ENCODE measurements around the gene MAPK14.

Gene MAPK14

DNA sequence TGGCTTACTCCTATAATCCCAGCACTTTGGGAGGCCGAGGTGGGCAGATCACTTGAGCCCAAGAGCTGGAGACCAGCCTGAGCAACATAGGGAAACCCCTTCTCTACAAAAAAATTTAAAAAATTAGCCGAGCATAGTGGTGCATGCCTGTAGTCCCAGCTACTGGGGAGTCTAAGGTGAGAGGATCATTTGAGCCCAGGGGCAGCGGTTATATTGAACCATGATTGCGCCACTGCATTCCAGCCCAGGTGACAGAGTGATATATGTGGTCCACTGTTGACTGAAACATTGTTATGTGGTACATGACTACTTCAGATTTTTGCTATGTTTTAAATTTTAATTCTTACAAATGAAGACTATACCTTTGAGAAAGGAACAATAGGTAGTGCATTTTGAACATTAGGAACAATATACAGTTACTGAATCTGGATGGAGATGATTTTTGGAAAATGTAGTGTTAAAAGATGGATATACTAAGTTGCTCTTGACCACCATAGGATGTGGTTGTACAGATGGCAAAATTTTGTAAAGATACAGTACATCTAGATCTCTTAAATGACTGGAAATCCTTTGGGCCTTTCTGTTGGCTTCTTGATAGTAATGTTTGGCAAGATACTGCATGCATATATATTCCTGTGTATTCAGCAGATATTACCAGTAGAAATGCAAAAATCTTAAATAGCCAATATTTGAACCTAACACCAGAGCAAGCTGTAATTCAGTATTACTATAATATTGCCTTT lies 35.9 kb downstream of the MAPK14 start:
- no peak overlapping the region for H3K9ac ChIP-seq (ENCODE audit: low read length)
- no peaks in the 10 kb centered on the region for H3K27me3 ChIP-seq (ENCODE audit: control insufficient read depth, insufficient read depth, low read length)
- peaks cover 9% of the 10 kb centered on the region for H3K4me1 ChIP-seq (ENCODE audit: control insufficient read depth, insufficient read depth, low read length)
- H3K4me3 ChIP-seq (ENCODE audit: low read length): no peak overlapping the region
- peaks cover 6% of the 10 kb centered on the region for H3K36me3 ChIP-seq (ENCODE audit: control insufficient read depth, insufficient read depth, low read length)
- H3K27ac ChIP-seq (ENCODE audit: low read depth, low read length): no peak overlapping the region

DNA sequence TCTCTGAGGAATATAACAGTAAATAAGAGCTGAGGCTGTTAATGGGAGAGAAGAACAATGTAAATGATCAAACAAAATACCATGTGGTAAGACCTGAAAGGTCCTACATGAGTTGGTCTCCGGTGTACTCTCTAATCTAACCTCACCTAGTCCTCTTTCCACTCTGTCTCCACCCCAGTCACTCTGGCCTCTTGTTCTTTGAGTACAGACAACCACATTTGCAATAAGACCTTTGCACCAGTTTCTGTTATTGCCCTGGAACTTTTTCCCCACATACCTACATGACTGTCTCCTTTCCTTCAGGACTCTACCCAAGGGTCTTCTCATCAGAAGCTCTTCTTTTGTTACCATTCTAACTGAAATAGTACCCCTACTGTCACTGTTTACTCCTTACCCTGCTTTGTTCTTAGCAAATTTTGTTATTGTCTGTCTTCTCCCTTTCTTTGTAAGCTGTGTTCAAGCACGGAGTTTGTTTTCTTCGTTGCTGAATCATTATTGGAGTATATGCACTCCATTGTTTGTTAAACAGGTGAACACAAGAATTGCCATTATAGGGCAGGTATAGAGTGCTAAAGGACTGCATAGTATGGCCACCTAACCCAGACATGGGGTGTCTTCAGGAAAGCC lies 37.3 kb downstream of the MAPK14 start:
- no peaks in the 10 kb centered on the region for H3K36me3 ChIP-seq (ENCODE audit: control insufficient read depth, insufficient read depth, low read length)
- no peak overlapping the region for H3K9ac ChIP-seq (ENCODE audit: low read length)
- no peak overlapping the region for H3K4me3 ChIP-seq (ENCODE audit: low read length)
- H3K27ac ChIP-seq (ENCODE audit: low read depth, low read length): no peak overlapping the region
- peaks cover 15% of the 10 kb centered on the region for H3K4me1 ChIP-seq (ENCODE audit: control insufficient read depth, insufficient read depth, low read length)
- H3K27me3 ChIP-seq (ENCODE audit: control insufficient read depth, insufficient read depth, low read length): no peaks in the 10 kb centered on the region

DNA sequence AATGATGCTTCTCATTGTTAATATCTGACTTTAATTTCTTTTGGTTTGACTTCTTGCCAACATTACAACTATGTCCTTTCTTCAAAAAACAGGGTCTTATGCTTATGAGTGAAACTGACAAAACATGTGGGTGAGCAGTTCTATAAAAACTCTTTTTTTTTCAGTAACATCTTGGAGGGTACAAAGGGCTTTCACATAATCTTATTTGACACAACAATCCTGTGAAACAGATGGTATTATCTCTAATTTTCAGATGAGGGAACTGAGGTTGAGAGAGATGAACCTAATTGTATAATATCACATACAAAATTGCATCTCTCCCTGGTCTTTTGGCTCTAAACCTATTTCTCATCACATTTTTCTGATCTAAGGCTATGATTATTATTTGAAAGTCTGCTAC lies 38.3 kb downstream of the MAPK14 start:
- Histone ChIP-seq H3K27me3 (ENCODE audit: control insufficient read depth, insufficient read depth, low read length) (no peaks in the 10 kb centered on the region), H3K9ac (ENCODE audit: low read length) (no peak overlapping the region), H3K27ac (ENCODE audit: low read depth, low read length) (no peak overlapping the region), H3K4me1 (ENCODE audit: control insufficient read depth, insufficient read depth, low read length) (peaks cover 15% of the 10 kb centered on the region), H3K36me3 (ENCODE audit: control insufficient read depth, insufficient read depth, low read length) (no peaks in the 10 kb centered on the region), H3K4me3 (ENCODE audit: low read length) (no peak overlapping the region)

DNA sequence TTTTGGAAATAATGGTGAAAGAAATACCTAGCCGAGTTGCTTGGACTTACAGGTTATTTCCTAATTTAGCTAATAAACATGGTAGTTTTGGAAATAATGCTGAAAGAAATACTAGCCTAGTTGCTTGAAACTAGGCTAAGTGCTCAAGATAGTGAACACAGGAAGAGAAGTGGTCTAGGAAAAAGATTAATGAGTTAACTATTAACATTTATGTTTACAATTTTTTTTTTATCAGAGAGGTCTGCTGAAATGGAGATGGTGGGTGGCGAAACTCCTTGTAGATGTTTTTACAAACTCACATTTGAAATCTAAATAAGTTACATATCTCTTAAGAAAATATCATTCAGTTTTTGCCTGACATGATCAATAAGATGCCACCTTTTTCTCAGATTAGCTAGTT lies 39.2 kb downstream of the MAPK14 start:
- Histone ChIP-seq H3K27me3 (ENCODE audit: control insufficient read depth, insufficient read depth, low read length) (no peaks in the 10 kb centered on the region), H3K9ac (ENCODE audit: low read length) (no peak overlapping the region), H3K27ac (ENCODE audit: low read depth, low read length) (no peak overlapping the region), H3K36me3 (ENCODE audit: control insufficient read depth, insufficient read depth, low read length) (no peaks in the 10 kb centered on the region), H3K4me3 (ENCODE audit: low read length) (no peak overlapping the region), H3K4me1 (ENCODE audit: control insufficient read depth, insufficient read depth, low read length) (peaks cover 15% of the 10 kb centered on the region)

DNA sequence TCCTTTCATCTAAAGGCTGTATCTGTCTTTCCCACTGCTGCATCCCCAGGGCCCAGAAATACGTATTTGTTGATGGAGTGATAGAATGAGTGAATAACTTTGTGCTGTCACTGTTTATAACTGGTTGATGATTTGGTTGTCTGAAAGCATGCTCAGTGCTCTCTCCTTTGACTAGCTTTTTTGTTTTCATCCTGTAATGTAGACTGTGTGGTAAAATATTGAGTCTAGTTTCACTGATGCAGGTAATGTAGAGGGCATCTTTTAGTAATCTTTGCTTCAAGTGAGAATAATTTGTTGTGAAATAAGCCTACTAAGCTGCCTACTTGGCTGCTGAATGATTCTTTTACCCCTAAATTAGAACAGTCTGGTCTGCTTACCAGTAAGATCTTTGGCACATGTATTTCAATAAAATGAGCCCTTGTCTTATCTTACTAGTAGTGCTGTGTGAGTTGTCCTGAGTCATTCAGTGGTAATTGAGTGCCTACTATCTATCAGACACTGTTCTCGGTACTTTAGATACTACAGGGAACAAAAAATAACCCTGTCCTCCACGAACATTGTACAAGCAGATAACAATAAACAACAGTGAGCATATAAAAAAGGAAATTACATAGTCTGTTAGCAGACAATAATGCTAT lies 39.9 kb downstream of the MAPK14 start:
- H3K27ac ChIP-seq (ENCODE audit: low read depth, low read length): no peak overlapping the region
- peaks cover 15% of the 10 kb centered on the region for H3K4me1 ChIP-seq (ENCODE audit: control insufficient read depth, insufficient read depth, low read length)
- H3K27me3 ChIP-seq (ENCODE audit: control insufficient read depth, insufficient read depth, low read length): no peaks in the 10 kb centered on the region
- no peak overlapping the region for H3K4me3 ChIP-seq (ENCODE audit: low read length)
- H3K36me3 ChIP-seq (ENCODE audit: control insufficient read depth, insufficient read depth, low read length): no peaks in the 10 kb centered on the region
- no peak overlapping the region for H3K9ac ChIP-seq (ENCODE audit: low read length)

DNA sequence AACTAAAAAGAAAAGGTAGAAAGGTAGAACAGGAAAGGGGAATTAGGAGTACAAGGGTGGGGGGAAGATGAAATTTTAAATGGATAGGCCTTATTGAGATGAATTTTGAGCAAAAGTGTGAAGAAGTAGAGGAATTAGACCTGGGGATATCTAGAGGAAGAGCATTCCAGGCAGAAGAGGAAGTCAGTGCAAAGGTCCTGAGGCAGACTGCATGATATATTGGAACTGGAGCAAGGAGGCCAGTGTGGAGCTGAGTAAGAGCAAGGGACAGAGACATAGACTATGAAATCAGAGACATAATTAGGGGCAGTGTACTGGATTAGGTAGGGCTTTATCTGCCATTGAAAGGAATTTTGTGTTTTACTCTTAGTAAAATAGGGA lies 40.4 kb downstream of the MAPK14 start:
- Histone ChIP-seq H3K4me1 (ENCODE audit: control insufficient read depth, insufficient read depth, low read length) (peaks cover 15% of the 10 kb centered on the region), H3K36me3 (ENCODE audit: control insufficient read depth, insufficient read depth, low read length) (no peaks in the 10 kb centered on the region)

DNA sequence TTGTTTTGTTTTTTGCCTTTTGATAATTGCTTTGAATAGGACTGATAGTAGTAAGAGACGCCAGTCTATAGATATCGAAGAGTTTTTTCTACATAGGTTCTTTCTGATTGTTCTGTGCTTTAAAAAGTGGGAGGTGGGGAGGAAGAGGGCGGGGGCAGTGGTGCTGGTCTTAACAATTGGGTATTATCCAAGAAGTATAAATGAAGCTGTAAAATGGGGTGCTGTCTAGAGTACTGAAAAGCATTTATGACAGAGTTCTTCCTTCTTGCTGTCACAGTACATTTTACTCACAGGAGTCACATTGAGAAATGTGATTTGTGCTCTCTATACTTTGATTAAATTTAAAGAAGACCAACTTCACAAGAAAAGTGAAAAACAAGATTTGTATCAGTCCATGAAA lies 41.0 kb downstream of the MAPK14 start:
- H3K9ac ChIP-seq (ENCODE audit: low read length): no peak overlapping the region
- H3K27ac ChIP-seq (ENCODE audit: low read depth, low read length): no peak overlapping the region
- H3K4me1 ChIP-seq (ENCODE audit: control insufficient read depth, insufficient read depth, low read length): peaks cover 15% of the 10 kb centered on the region
- H3K4me3 ChIP-seq (ENCODE audit: low read length): no peak overlapping the region
- no peaks in the 10 kb centered on the region for H3K27me3 ChIP-seq (ENCODE audit: control insufficient read depth, insufficient read depth, low read length)
- H3K36me3 ChIP-seq (ENCODE audit: control insufficient read depth, insufficient read depth, low read length): no peaks in the 10 kb centered on the region

More for the DNA sequence above, 40.4 kb downstream of the MAPK14 start:
- Histone ChIP-seq H3K27ac (ENCODE audit: low read depth, low read length) (no peak overlapping the region), H3K27me3 (ENCODE audit: control insufficient read depth, insufficient read depth, low read length) (no peaks in the 10 kb centered on the region), H3K9ac (ENCODE audit: low read length) (no peak overlapping the region), H3K4me3 (ENCODE audit: low read length) (no peak overlapping the region)

DNA sequence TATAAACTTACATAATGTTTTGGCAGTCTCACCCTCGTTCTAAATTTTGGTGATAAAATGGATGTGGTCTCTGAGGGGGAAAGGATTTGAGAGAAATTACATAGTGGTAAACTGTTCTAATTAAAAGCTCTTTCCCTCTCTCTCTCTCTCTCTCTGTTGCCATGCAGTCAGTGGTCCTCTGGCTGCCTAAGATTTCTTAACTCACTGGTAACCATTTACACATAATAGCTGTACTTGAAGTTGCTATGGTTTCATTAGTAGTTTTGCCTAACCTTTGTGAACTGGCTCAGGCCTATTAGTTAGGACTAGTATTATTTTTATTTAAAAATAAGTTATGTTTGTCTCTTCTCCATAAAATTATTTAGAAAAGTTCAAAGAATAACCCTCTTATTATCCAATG lies 42.0 kb downstream of the MAPK14 start:
- Histone ChIP-seq H3K27me3 (ENCODE audit: control insufficient read depth, insufficient read depth, low read length) (no peaks in the 10 kb centered on the region), H3K4me1 (ENCODE audit: control insufficient read depth, insufficient read depth, low read length) (peaks cover 15% of the 10 kb centered on the region), H3K27ac (ENCODE audit: low read depth, low read length) (no peak overlapping the region), H3K36me3 (ENCODE audit: control insufficient read depth, insufficient read depth, low read length) (no peaks in the 10 kb centered on the region), H3K9ac (ENCODE audit: low read length) (no peak overlapping the region), H3K4me3 (ENCODE audit: low read length) (no peak overlapping the region)

DNA sequence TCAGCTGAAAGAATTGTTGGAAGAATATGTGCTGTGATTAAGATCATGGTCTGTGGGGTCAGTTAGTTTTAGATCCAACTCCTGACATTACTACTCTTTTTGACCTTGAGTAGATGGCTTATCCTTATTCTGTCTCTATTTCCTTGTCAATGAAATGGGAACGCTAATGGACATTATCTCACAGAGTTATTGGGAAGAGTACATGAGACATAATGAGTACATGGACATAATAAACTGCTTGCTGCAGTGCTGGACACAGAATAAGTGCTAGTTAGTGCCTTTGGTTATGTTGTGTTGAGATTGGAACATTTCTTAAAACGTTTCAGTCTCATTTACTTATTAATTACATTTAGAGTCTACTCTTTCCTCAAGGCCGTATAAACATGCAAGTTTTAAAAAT lies 42.6 kb downstream of the MAPK14 start:
- no peak overlapping the region for H3K9ac ChIP-seq (ENCODE audit: low read length)
- no peaks in the 10 kb centered on the region for H3K36me3 ChIP-seq (ENCODE audit: control insufficient read depth, insufficient read depth, low read length)
- H3K4me1 ChIP-seq (ENCODE audit: control insufficient read depth, insufficient read depth, low read length): peaks cover 13% of the 10 kb centered on the region
- H3K4me3 ChIP-seq (ENCODE audit: low read length): no peak overlapping the region
- no peak overlapping the region for H3K27ac ChIP-seq (ENCODE audit: low read depth, low read length)
- H3K27me3 ChIP-seq (ENCODE audit: control insufficient read depth, insufficient read depth, low read length): no peaks in the 10 kb centered on the region

DNA sequence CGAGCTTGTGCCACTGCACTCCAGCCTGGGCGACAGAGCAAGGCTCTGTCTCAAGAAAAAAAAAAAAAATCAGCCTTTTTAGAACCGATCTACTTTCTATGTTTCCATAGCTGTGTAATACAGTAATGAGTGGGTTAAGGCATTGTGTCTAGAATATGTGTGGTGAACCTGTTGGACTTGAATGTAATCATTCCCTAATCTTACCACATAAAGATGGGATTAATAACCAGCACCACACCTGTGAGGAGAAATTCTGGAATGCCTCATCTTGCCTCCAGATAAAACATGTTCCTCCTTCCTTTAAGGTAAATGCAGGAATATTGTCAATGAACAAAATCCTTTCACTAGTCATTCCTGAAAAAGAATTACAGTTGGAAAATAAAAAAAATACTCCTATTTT lies 43.7 kb downstream of the MAPK14 start:
- Histone ChIP-seq H3K4me1 (ENCODE audit: control insufficient read depth, insufficient read depth, low read length) (peaks cover 8% of the 10 kb centered on the region), H3K4me3 (ENCODE audit: low read length) (no peak overlapping the region), H3K9ac (ENCODE audit: low read length) (no peak overlapping the region), H3K27me3 (ENCODE audit: control insufficient read depth, insufficient read depth, low read length) (no peaks in the 10 kb centered on the region), H3K36me3 (ENCODE audit: control insufficient read depth, insufficient read depth, low read length) (peaks cover 2% of the 10 kb centered on the region), H3K27ac (ENCODE audit: low read depth, low read length) (no peak overlapping the region)

DNA sequence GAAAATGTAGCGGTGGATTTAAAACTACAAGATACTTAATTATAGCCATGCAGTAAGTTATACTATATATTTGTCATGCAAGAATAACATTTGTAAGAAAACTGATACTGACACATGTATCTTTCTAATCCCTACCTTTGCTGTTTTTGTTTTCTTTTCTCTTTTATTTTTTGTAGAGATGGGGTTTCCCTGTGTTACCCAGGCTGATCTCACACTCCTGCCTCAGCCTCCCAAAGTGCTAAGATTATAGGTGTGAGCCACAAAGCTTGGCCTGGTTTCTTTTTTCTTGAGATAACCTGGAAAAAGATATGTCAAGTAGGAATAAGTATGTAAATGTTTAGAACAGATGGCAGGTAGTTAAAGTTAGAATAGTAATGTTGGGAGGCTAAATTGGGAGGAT lies 44.1 kb downstream of the MAPK14 start:
- H3K4me1 ChIP-seq (ENCODE audit: control insufficient read depth, insufficient read depth, low read length): peaks cover 10% of the 10 kb centered on the region
- H3K27ac ChIP-seq (ENCODE audit: low read depth, low read length): no peak overlapping the region
- no peaks in the 10 kb centered on the region for H3K27me3 ChIP-seq (ENCODE audit: control insufficient read depth, insufficient read depth, low read length)
- H3K4me3 ChIP-seq (ENCODE audit: low read length): no peak overlapping the region
- no peak overlapping the region for H3K9ac ChIP-seq (ENCODE audit: low read length)
- H3K36me3 ChIP-seq (ENCODE audit: control insufficient read depth, insufficient read depth, low read length): peaks cover 2% of the 10 kb centered on the region

DNA sequence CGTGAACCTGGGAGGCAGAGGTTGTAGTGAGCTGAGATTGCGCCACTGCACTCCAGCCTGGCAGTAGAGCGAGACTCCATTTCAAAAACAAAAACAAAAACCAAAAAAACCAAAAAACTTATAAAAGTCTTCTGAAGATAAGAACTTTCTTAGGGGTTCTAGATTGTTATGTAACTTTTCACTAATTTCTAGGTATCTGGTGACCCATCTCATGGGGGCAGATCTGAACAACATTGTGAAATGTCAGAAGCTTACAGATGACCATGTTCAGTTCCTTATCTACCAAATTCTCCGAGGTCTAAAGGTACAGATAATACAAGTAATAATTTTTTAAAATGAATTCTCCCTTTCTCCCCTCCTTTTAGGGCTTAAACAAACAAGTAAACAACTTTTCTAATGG lies 45.1 kb downstream of the MAPK14 start:
- Histone ChIP-seq H3K4me3 (ENCODE audit: low read length) (no peak overlapping the region), H3K9ac (ENCODE audit: low read length) (no peak overlapping the region), H3K27me3 (ENCODE audit: control insufficient read depth, insufficient read depth, low read length) (no peaks in the 10 kb centered on the region), H3K36me3 (ENCODE audit: control insufficient read depth, insufficient read depth, low read length) (peaks cover 5% of the 10 kb centered on the region), H3K4me1 (ENCODE audit: control insufficient read depth, insufficient read depth, low read length) (peaks cover 14% of the 10 kb centered on the region), H3K27ac (ENCODE audit: low read depth, low read length) (no peak overlapping the region)

DNA sequence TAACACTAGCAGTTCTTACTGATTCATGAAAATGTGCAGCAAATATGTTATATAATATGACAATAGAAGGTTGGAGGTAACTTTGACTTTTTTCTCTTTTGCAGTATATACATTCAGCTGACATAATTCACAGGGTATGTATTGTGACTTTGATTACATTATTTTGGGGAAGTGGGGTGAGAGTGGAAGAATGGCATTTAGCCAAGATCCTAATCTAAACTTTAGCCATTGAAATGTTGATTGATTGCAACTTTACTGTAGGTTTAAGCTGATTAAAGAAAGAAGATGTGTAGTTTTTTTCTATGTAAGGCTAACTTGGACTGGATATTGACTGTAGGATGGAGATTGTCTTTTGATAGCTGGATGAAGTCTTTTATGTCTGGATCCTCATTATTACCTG lies 46.0 kb downstream of the MAPK14 start:
- peaks cover 16% of the 10 kb centered on the region for H3K4me1 ChIP-seq (ENCODE audit: control insufficient read depth, insufficient read depth, low read length)
- H3K27me3 ChIP-seq (ENCODE audit: control insufficient read depth, insufficient read depth, low read length): no peaks in the 10 kb centered on the region
- H3K27ac ChIP-seq (ENCODE audit: low read depth, low read length): no peak overlapping the region
- peaks cover 5% of the 10 kb centered on the region for H3K36me3 ChIP-seq (ENCODE audit: control insufficient read depth, insufficient read depth, low read length)
- H3K9ac ChIP-seq (ENCODE audit: low read length): no peak overlapping the region
- H3K4me3 ChIP-seq (ENCODE audit: low read length): no peak overlapping the region
